ENCODE results near the gene GTSE1.

- TF ChIP-seq, protein P1, sequence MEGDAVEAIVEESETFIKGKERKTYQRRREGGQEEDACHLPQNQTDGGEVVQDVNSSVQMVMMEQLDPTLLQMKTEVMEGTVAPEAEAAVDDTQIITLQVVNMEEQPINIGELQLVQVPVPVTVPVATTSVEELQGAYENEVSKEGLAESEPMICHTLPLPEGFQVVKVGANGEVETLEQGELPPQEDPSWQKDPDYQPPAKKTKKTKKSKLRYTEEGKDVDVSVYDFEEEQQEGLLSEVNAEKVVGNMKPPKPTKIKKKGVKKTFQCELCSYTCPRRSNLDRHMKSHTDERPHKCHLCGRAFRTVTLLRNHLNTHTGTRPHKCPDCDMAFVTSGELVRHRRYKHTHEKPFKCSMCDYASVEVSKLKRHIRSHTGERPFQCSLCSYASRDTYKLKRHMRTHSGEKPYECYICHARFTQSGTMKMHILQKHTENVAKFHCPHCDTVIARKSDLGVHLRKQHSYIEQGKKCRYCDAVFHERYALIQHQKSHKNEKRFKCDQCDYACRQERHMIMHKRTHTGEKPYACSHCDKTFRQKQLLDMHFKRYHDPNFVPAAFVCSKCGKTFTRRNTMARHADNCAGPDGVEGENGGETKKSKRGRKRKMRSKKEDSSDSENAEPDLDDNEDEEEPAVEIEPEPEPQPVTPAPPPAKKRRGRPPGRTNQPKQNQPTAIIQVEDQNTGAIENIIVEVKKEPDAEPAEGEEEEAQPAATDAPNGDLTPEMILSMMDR (IDR thresholded peaks at IDR 0.05): no peak
- no peak for TF ChIP-seq POLR2A (IDR thresholded peaks at IDR 0.05)
Observed at GRCh38 chr22:46352691-46353386, 56.2 kb downstream of the GTSE1 start.
